MCF 10A (cell line): ENCODE data around the gene TACR1. TPM values are rescaled to one million over a fixed set of nuclear protein-coding genes. Genes with fewer than 3 reads are reported as not detected.

Experiments
- BruUV-seq: library from RNA; stranded (reverse); fragments of 400-500 nt; replicated peaks from 2 replicates; lab custom pipeline; 2021; lab: Mats Ljungman, UMichigan
- CTCF ChIA-PET: fragments of 300-600 bp; sonication (Branson Sonifier 250); formaldehyde crosslinking; extraction: SDS; loops from one replicate; lab custom pipeline; 2021; ENCODE audit warnings: antibody characterized with exemption, inconsistent platforms; lab: Yijun Ruan, JAX
- POLR2A ChIA-PET: fragments of 300-600, 350-650 bp; sonication (Branson Sonifier 250); formaldehyde crosslinking; extraction: SDS; loops from one replicate; lab custom pipeline; 2020; ENCODE audit warnings: antibody characterized with exemption, inconsistent platforms; lab: Yijun Ruan, JAX
- DNase-seq: peaks from one replicate; pipeline ENCODE4 v3.0.0-alpha.2; 2018; ENCODE audit not compliant: unreplicated experiment
- H3K27ac Mint-ChIP-seq: one replicate; pipeline ENCODE4 v1.8.0; 2022; ENCODE audit warnings: mild to moderate bottlenecking, low read depth, mixed read lengths; ENCODE audit not compliant: unreplicated experiment
- H3K27me3 Mint-ChIP-seq: one replicate; pipeline ENCODE4 v1.8.0; 2022; ENCODE audit warnings: mixed read lengths; ENCODE audit not compliant: insufficient read depth, unreplicated experiment
- H3K36me3 Mint-ChIP-seq: one replicate; pipeline ENCODE4 v1.8.0; 2022; ENCODE audit warnings: mild to moderate bottlenecking, moderate library complexity, mixed read lengths; ENCODE audit not compliant: insufficient read depth, unreplicated experiment
- H3K4me1 Mint-ChIP-seq: one replicate; pipeline ENCODE4 v1.8.0; 2022; ENCODE audit warnings: mixed read lengths; ENCODE audit not compliant: insufficient read depth, unreplicated experiment
- H3K4me3 Mint-ChIP-seq: one replicate; pipeline ENCODE4 v1.8.0; 2022; ENCODE audit warnings: mild to moderate bottlenecking, moderate library complexity, mixed read lengths; ENCODE audit not compliant: unreplicated experiment
- H3K9me3 Mint-ChIP-seq: one replicate; pipeline ENCODE4 v1.8.0; 2022; ENCODE audit warnings: mixed read lengths; ENCODE audit not compliant: unreplicated experiment
- intact Hi-C: fragments of 100-400 bp; cut with micrococcal nuclease; formaldehyde crosslinking; loops from 2 replicates; pipeline ENCODE4 v1.14.1; 2022
- total RNA-seq: library from RNA; stranded (reverse); gene quantifications from 2 replicates; pipeline ENCODE4 v1.2.3, GENCODE V29; 2022
- TF ChIP-seq, protein P1 (sequence below): fragments of 200-600 bp; IDR thresholded peaks from one replicate; pipeline ENCODE4 v1.8.0; 2022; ENCODE audit warnings: antibody characterized with exemption, mild to moderate bottlenecking; ENCODE audit not compliant: unreplicated experiment

The TACR1 gene
- total RNA-seq, 1 experiment from 2014 or later, result not detected

DNA sequence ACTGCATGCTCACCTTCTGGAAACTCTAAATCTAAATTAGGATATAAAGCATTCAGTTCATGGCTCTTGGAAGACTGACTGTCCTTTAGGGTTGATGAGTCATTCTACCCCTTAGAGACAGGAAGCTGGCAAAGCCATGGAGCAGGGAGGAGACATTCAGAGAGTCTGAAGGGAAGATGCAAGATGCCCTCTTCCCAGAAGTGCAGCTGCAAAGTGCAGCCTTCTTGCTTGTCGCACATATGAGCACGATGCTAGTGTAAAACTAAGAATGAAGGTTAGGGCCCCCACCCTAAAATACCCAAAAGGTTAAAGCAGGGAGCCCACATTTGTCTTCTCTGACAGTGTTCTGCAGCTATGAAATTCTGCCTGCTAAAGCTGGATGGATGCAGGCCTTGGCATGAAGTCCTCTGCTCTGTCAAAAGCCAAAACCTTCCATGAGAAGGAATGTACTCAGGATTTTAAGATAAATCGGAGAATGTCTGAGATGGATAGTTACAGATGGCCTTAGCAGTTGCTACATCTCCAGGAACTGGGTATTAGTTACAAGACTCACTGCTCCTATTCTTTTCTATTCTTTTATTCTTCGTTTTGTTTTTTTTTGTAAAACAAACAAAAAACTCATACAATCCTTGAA lies 151.2 kb downstream of the TACR1 start:
- Mint-ChIP-seq H3K4me3 (no peak overlapping the region), H3K36me3 (no peaks in the 10 kb centered on the region), H3K4me1 (no peaks in the 10 kb centered on the region), H3K9me3 (no peaks in the 10 kb centered on the region), H3K27ac (no peak overlapping the region), H3K27me3 (no peaks in the 10 kb centered on the region)
- TF ChIP-seq, protein P1, sequence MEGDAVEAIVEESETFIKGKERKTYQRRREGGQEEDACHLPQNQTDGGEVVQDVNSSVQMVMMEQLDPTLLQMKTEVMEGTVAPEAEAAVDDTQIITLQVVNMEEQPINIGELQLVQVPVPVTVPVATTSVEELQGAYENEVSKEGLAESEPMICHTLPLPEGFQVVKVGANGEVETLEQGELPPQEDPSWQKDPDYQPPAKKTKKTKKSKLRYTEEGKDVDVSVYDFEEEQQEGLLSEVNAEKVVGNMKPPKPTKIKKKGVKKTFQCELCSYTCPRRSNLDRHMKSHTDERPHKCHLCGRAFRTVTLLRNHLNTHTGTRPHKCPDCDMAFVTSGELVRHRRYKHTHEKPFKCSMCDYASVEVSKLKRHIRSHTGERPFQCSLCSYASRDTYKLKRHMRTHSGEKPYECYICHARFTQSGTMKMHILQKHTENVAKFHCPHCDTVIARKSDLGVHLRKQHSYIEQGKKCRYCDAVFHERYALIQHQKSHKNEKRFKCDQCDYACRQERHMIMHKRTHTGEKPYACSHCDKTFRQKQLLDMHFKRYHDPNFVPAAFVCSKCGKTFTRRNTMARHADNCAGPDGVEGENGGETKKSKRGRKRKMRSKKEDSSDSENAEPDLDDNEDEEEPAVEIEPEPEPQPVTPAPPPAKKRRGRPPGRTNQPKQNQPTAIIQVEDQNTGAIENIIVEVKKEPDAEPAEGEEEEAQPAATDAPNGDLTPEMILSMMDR, result no peak
- intact Hi-C loops, result no loop called here
- peak; percentile 74 for DNase-seq
- CTCF ChIA-PET, result interaction anchor here (0.6 to 1.4 kb wide), 3 partner anchors 16 to 600 kb away, joined by 3 to 6 read pairs (median 4); no protein-coding TSS in a partner anchor
- no TSS peak for BruUV-seq
- POLR2A ChIA-PET, result interaction anchor here (0.6 kb wide), 1 partner anchor 174 kb away, joined by 3 read pairs; no protein-coding TSS in a partner anchor

DNA sequence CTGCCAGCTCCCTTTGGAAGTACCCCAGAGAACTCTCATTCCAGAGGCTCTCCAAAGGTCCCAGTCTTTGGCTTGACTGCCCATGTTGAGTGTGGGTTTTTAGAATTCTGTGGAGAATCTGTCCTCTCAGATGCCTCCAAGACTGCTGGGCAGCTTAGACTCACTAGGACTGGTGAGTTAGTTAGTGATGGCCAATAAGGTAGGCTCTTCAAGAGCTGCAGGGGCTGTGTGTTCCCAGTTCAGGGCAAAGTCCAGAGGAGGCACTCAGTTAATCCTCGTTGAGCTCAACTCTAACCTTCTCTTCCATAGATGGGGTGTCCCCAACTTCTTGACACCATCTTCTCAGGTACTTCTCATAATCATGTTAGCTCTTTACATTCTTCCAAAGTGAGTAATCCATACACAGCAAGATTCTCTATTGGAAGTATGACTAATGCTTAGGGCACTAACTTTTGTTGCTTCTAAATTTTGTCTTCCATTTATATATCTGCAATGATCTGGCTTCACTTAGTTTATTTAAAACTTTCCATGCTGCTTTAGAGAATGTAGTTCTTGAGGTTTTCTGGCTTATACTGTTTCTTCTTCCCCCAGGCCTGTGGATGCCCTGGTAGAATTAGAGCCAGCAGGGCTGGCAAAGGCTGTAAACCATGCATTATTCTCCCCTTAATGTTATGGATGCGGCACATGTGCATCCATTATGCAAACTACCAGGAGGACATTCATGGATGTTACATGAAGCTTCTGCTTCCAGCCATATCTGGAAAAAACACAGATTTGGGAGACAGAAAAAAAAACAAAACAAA lies 151.9 kb downstream of the TACR1 start:
- H3K4me1 Mint-ChIP-seq, result no peaks in the 10 kb centered on the region
- DNase-seq, result peak; percentile 20
- ChIA-PET POLR2A (no interaction called here), CTCF (interaction anchor here (0.7 to 1.4 kb wide), 4 partner anchors 13 to 600 kb away, joined by 3 to 6 read pairs (median 3); no protein-coding TSS in a partner anchor)
- intact Hi-C loops, result no loop called here
- H3K27me3 Mint-ChIP-seq, result no peaks in the 10 kb centered on the region
- H3K4me3 Mint-ChIP-seq, result no peak overlapping the region
- no peaks in the 10 kb centered on the region for H3K36me3 Mint-ChIP-seq
- H3K27ac Mint-ChIP-seq, result no peak overlapping the region
- no peaks in the 10 kb centered on the region for H3K9me3 Mint-ChIP-seq
- TF ChIP-seq, protein P1, result no peak
- no TSS peak for BruUV-seq

DNA sequence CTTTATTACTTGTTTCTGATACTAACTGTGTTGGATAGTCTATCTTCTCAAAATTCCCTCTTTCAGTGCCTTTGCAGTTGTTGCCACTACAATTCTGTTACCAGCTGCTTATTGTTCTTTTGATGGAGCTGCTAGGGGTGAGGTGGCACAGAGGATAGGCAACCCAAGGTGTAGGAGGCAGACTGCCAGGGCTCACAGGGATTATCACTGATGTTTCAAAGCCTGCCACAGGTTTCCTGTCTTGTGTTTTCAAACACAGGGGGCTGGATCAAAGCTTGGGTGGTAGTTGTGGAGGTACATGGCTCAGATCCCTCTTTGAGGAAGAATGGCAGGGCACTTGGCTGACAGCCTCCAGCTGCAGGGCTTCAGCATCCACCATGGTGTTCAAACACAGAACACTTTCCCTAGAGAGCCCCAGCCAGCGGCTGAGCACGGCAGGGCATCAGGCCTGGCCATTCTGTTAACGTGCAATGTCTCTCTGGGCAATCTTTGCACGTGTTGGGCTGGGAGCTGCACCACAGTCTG lies 153.7 kb downstream of the TACR1 start:
- no peak for DNase-seq
- Mint-ChIP-seq H3K4me3 (no peak overlapping the region), H3K27ac (no peak overlapping the region), H3K9me3 (no peaks in the 10 kb centered on the region), H3K27me3 (no peaks in the 10 kb centered on the region), H3K36me3 (no peaks in the 10 kb centered on the region), H3K4me1 (no peaks in the 10 kb centered on the region)
- TF ChIP-seq, protein P1, result no peak
- no TSS peak for BruUV-seq
- ChIA-PET CTCF (interaction anchor here (1.1 to 5.2 kb wide), 2 partner anchors 7 to 19 kb away, joined by 3 to 30 read pairs; no protein-coding TSS in a partner anchor), POLR2A (no interaction called here)
- intact Hi-C loops, result no loop called here

DNA sequence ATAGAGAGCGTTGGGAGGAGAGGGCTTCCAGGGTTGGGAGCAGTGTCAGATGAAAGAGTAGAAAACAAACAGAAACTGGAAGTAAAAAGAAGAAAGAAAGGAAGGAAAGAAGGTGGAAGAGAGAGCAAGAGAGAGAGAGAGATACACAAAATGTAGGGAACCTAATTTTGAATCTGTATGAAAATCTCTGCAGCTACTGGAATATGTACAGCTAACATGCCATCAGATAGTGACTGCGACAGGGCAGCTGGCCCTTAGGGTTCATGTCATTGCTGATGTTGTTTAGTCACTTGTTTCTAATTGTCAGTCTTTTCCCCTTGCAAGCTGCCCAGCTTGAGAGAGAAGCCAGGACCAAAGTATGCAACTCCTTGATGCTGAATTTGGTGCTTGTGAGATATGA lies 155.0 kb downstream of the TACR1 start:
- Mint-ChIP-seq H3K9me3 (no peaks in the 10 kb centered on the region), H3K36me3 (no peaks in the 10 kb centered on the region), H3K4me3 (no peak overlapping the region), H3K27me3 (no peaks in the 10 kb centered on the region), H3K27ac (no peak overlapping the region), H3K4me1 (no peaks in the 10 kb centered on the region)
- BruUV-seq, result no TSS peak
- DNase-seq, result no peak
- intact Hi-C loops, result no loop called here
- CTCF ChIA-PET, result interaction anchor here (0.6 to 5.2 kb wide), 5 partner anchors 8 to 361 kb away, joined by 3 to 30 read pairs (median 7); no protein-coding TSS in a partner anchor
- TF ChIP-seq, protein P1, result no peak
- POLR2A ChIA-PET, result no interaction called here
